HG03469 (cell line): ENCODE data around the gene ELFN2.
"Not testable (repeated sequence)": the region's sequence is repeated elsewhere in the genome, so short reads cannot be mapped to it uniquely, and the experiment has no call there.

Experiments used
- ATAC-seq: cut with Tn5 transposase; IDR thresholded peaks from one replicate; pipeline ENCODE4 v1.9.1; 2021; ENCODE audit warnings: mild to moderate bottlenecking, moderate library complexity, moderate number of reproducible peaks; ENCODE audit not compliant: unreplicated experiment

Gene ELFN2

DNA sequence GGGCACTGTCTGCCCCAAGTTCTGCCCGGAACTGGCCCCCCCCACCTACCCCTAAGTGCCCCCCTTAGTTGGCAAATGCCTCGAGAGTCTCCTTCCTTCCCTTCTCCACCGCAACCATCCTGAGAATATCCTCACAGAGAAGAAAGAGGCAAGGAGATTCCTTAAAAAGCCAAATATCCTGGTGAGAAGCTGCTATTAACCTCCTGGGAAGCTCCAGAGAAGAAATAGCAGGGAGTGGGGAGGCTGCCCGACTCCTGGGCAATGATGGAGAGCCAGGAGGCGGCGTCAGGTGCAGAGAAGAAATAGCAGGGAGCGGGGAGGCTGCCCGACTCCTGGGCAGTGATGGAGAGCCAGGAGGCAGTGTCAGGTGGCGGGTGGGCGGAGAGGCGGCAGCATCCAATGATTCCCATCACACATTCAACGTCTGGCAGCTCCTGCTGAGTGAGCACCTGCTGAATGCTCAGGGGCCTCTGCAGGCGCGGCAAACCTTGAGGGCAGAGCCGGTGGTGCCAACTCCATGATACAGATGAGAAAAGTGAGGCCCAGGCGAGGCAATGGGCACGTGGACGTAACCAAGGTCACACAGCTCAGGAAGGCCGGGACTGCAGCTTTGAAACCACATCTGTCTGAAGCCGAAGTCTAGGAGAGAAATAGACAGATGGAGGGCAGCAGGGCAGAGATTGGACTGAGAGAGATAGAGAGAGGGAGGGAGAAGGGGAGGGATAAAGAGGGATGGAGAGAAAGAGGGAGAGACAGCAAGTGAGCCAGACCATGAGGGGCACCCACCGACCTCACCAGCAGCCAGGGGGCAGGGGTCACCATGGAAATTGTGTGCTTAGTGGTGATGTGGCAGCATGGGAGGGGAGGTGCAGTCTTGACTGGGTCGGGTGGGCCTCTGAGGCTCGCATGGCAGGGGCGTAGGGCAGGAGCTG is 86.7 kb downstream of the ELFN2 start:
- ATAC-seq, result no peak

DNA sequence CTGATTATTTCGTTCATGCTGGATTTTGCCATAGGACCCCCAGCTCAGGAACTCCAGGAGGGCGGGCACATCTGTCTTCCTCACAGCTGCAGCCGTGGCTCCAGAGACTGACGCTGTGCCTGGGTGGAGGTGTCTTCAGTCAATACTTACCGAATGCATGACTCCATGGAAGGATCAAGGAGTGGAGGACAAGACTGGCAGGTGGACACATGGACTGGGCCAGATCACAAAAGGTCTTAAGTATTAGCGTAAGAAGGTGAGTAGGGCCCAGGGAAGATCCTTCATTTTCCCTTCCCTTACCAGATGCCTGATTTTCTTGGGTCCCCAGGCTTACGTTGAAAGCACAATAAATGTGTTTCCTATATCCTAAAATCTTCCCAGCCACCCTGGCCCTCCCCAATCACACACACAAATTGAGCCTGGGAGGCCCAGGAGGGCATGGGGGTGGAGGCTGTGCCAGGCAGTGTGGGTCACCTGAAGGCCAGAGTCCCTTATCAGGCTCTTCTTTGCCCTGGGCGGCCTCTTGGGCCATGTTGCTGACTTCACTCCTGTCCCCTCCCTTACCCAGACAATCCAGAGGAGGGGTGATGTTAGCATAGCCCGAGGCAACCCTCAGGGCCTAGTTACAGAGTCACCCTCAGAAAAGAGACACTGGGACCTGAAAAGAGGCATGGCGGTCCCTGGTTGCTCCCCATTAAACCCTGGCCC is 88.6 kb downstream of the ELFN2 start:
- ATAC-seq, result no peak

DNA sequence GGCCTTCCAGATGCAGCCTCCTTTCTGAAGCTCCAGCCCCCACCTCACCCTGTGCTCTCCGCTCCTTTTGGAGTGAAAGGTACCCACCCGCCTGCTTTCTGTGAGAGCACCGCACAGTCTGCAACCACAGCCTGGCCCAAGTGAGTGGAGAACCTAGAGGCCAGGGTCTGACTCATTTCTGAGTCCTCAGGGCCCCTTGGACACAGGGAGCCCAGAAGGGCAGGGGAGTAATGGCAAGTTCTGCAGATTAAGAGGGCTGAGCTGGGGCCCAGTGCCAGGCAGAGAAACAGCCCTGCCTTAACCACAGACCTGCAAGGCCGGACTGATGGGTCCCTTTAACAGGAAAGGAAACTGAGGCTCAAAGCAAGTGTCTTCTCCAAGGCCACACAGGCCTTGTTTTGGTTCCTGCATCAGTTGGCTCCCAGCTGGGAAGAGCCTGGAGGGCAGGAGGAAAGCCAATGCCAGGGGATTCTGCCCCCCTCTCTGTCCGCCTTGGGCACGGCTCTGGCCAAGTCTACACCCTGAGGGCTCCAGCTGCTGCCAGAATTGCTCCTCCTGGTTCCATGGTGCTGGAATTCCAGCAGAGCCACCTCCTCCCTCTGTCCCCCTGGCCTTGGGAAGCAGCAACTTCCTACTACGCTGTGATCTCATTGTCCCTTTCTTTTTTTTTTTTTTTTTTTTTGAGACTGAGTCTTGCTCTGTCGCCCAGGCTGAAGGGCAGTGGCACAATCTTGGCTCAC is 89.9 kb downstream of the ELFN2 start:
- no peak for ATAC-seq

DNA sequence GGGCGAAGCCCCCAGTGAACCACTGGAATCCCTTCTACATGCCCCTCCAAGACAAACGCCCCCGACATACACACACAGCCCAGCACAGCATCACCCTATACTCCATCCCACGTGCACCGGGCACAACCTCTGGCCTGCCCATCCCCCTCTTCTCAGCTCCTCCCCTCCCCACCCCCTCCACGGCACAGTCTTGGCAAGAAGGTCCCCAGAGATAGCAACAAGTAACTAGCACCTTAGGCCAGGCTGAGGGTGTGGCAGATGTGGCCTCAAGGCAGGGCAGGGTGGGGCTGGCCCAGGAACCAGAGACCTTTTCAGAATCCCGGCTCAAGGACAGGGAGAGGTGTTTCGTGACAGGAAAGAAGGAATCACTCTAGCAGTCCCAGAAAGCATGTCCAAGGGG is 90.7 kb downstream of the ELFN2 start:
- no peak for ATAC-seq

DNA sequence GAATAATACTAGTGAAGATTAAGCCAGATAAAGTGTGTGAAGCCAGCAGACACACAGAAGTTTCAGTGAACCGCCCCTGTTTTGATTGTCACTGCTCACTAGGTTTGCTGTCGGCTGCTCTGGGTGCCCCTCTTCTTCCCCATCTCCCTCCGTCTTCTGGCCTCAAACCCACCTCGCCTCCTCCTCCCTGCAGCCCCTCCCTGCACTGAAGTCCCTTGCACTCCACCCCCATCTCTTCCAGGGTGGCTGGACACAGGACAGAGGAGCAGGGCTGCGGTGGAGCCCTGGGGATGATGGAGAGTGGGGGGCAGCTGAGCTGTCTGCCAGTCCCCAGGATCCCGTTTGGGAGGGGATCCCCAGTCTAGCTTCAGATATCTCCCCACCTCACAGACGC is 91.5 kb downstream of the ELFN2 start:
- no peak for ATAC-seq

DNA sequence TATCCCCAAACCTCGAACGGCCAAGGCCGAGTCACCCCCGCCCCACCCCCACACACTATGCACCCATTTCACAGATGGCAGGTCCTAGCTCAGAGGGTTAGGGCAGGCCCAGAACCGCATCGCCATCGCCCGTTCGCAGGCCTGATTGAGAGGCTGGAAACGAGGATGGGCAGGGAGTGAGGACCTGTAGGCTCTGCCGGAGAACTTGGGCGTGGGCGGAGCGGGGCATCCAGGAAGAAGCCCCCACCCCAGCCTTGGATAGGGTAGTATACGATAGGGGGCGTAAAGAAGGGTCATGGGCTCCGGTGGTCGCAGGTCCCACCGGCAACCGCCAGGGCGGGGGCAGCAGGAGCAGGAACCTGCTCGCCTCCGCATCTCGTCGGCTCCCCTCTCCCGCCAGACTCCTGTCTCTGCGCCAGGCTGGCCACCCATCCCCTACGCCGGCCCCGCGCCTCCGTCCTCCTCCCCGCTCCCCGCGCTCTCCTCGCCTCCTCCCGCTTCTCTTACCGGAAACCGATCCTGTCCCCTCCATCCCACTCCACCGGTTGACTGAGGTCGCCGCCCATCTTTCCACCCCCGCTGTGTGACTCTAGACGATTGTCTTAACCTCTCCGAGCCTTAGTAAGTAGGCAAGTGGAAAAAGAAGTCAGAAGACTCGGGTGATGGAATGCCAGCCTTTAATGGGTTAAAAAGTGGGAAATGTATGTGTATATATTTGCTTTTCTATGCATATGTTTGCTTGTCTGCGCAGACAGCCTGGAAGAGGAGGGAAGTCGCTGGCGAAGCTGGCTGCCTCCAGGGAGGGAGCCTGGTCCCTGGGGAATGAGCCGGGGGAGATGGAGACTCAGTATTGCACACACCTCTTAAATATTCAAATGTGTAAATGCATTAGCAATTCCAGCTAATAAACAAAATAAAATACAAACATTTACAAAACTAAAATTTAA is 92.1 kb downstream of the ELFN2 start:
- ATAC-seq, result no peak

DNA sequence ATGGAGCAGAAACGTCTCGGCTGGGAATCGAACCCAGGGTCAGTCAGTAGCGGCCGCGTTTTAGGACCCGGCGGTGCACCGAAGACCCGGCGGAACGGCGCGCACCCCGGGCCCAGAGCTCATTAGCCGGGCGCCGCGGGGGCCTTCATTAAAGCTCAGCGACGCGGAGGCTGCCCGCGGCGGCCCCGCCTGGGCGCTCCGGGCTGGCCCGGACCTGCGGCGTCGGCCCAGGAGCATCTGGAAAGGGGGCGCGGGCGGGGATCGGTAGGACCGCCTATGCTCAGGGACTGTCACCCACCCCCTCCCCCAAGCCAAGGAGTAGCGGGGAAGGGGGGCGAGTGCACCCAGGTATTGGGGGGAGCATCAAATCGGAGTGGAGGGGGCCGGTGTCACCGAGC is 92.8 kb downstream of the ELFN2 start:
- ATAC-seq, result no peak

DNA sequence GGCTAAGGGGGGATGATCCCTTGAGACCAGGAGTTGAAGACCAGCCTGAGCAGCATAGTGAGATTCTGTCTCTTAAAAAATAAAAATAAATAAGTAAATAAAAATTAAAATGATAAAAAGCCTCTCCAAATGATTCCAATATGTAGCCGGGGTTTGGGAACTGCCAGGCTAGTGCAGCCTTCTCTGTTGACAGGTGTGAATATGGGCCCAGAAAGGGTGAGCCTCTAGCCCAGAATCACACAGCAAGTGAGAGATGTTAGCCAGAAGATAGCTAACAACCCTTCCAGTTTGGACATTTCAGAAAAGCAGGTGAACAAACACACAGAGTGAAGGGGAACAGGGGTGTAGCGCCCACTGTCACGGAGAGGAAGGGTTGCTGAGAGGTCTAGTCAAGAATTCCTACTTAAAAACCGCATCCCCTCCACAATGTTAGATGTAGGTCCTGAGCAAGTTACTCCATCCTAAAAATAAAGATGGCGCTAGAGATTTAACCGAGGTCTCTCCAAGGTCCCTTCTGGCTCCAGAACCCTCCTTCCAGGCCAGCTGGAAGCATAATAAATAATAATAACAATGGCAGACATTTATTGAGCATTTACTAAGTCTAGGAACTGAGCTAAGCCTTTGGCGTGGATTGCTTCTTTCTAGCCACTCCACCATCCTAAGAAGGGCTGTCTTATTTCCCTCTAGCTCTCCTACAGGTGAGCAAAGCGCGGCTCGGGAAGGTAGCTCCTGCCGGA is 93.4 kb downstream of the ELFN2 start:
- no peak for ATAC-seq

DNA sequence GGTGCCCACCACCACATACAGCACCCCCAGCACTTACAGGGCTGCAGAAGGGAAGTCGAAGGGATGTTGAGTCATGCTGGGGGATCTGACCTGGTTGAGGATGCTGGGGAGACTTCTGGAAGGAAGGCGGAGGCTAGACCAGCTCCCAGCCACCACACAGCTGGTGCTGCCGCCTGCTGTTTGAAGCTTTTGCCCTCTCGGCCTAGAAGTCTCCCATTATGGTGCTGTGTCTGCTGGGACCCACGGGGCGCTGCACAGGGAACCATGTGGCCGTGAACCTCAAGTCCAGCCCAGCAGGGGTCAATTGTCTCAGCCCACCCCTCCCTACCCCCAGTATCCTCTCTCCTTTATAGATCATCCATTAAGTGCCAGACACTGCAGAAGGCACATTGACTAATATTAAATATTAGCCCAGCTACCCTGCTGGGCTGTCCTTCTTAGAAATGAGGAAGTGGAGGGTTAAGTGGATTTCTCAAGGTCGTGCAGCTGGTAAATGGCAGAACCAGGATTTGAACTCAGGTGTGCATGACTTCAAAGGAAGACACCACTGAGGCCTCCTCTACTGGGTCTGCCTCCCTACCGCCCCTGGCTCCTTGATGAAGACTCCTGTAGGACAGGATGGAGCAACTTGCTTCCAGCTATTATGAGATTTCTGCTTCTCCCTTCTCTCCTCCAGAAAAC is 95.3 kb downstream of the ELFN2 start:
- ATAC-seq, result no peak

DNA sequence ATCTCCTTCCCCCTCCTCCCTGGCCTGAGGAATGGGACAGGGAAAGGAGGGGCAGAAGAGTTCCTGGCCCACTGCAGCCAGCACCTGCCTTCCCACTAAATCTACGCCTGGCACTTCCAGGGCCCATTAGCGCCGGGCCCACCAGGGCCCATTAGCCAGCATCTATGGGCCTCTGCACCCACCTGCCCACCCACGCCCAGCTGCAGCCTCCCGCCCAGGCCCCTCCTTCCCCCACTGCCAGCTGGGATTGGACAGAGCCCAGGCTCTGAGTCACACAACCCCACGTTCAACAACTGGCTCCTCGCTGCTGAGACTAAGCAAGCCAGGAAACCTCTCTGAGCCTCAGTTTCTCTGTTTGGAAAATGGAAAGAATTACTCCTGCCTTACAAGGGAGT is 96.2 kb downstream of the ELFN2 start:
- no peak for ATAC-seq

DNA sequence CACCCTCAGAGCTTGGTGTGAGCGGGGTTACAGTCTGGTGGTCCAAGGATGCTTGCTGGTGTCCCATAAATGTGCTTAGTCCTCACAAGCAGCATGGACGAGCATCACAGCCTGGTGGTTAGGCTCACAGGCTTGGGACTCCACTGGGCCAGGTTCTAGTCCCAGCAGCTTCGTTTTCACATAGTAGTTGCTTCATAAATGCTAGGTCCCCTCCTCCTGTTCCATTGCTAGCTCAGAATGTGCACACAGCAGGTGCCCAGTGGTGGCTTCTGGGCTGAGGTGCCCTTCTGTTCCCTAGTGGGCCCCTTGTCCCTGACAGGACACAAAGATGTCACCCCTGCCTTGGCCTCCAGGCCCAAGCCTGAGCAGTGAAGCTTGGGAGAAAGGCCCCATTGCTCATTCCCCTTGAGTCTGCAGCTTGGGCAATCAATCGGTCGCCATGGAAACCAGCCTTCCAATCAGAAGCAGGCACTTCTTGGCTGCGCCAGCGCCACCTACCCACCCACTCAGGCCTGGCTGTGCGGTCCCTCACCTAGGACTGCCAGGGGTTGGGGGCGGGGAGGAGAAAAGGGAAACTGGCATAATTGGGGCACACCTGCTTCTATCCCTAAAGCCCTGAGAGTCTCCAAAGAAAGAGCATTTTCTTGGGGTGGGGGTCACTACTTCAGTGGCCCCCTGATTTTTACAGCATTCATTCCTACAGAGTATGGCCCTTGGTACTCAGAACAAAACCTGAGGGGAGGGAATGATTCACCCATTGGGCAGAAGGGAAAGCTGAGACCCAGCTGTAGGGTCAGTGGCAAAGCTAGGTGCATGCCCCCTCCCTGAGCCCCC is 96.9 kb downstream of the ELFN2 start:
- ATAC-seq, result no peak

DNA sequence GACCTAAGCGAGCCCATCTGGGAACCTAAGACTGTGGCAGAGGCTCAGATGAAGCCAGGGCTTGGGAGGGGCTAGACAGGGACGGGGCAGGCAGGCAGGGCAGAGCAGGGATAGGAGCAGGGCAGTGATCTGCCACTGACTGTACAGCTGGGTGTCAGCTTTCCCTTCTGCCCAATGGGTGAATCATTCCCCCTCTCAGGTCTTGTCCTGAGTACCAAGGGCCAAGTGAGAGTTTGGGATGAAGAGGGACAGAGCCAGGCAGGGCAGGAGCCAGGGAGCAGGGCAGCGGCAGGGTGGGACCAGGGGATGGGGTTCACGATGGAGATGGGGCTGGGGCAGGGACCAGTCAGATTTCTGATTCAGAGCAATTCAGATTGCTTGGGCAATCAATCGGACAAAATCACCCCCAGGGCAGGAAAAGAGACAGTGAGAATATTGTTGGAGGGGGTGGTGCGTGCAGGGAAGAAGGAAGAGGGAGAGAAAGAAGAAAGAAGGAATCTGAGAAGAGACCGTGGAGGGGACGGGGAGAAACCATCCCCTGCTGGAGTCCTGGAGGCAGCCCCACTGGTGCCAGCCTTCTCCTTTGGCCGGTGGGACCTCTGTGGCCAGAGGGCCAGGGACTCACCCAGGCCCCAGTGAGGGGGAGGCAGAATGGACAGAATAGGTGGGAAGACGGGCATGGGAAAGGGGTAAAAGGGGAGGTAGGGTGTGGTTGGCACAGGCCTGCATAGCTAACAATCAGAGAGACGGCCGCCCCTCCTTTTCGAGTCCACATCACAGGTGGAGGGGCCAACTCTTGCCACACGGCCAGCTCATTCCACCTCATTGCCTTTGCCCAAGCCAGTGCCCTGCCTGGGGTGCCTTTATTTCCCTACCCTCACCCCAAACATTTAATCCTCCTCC is 97.8 kb downstream of the ELFN2 start:
- ATAC-seq, result no peak

DNA sequence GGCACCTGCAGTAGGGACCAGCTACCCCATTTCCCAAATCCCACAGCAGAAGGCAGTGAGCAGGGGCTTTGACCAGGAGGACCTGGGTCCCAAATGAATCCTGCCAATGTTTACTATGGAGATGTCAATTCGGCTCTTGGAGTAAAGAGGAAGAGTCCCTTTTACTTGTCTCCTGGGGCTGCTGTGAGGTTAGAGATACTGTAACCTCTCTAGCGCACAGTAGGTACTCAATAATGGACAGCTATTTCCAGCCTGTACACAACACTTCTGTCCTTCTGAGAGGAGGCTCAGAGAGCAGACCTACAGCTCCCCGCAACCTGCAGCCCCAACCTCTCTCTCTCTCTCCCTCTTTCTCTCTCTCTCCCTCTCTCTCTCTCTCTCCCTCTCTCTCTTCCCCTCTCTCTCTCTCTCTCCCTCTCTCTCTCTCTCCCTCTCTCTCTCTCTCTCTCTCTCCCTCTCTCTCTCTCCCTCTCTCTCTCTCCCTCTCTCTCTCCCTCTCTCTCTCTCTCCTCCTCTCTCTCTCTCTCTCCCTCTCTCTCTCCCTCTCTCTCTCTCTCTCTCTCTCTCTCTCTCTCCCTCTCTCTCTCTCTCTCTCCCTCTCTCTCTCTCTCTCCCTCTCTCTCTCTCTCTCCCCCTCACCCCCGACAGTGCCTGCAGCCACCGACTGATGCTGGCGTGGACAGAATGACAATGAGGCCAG is 98.6 kb downstream of the ELFN2 start:
- not testable (repeated sequence) for ATAC-seq

DNA sequence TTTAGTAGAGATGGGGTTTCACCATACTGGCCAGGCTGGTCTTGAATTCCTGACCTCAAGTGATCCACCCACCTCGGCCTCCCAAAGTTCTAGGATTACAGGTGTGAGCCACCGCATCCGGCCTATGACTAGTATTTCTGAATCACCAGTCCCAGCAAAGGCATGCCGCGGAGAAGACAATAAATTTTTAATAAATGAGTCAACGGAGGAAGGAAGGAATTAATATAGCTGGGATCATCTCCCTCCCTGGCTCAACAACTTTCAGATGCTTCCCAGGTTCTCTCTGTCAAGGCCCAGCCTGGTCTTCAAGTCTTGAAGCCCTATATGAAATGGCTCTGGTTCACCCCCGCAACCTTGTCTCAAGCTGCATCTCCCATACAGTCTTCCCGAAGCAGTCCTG is 99.3 kb downstream of the ELFN2 start:
- no peak for ATAC-seq

DNA sequence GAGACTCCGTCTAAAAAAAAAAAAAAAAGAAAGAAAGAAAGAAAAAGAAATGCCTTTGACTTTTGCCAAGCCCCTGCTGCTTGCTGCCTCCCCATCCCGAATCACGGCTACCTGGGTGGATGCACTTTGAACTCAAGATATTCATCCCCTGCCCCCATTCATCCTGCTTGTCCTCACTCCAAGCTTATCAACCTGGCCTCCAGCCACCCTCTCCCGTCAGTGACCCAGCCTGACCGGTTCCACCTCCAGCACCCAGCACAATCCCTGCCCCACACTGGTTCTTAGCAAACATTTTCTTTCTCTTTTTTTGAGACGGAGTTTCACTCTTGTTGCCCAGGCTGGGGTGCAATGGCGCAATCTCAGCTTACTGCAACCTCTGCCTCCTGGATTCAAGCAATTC is 100.6 kb downstream of the ELFN2 start:
- no peak for ATAC-seq

DNA sequence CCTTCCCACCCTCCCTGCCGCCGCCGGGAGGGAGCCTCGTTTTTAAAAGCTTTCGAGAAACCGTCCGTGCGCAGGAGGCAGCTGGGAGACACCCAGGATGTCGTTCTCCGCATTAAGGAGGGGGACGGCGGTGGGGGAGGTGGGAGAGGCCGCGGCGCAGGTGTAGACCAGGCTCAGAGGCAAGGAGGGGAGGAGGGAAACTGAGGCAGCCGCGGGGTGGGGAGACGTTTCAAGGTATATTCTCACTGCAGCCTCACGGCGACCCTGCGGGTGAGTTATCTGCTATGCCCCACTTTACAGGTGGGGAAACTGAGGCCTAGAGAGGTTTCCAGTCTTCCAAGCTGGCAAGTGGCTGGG is 102.3 kb downstream of the ELFN2 start:
- no peak for ATAC-seq
